HG02884 (cell line): Measurements from ENCODE around the gene MGA.

Experiments
- ATAC-seq: cut with Tn5 transposase; IDR thresholded peaks from one replicate; pipeline ENCODE4 v1.9.1; 2021; ENCODE audit warnings: mild to moderate bottlenecking, moderate library complexity; ENCODE audit not compliant: unreplicated experiment

MGA gene

GRCh38 chr15:41656188-41656587 is 4.0 kb upstream of the MGA start:
- ATAC-seq = no peak

GRCh38 chr15:41658689-41659088 is 1.5 kb upstream of the MGA start:
- ATAC-seq = no peak

GRCh38 chr15:41659190-41659589 is 1.0 kb upstream of the MGA start:
- no peak for ATAC-seq

GRCh38 chr15:41659855-41660234 is 360 bp upstream of the MGA start:
- ATAC-seq = no peak

- no peak for ATAC-seq
These were observed 893 bp downstream of the MGA start for GRCh38 chr15:41661078-41661517.

- no peak for ATAC-seq
These were observed 1.5 kb downstream of the MGA start for GRCh38 chr15:41661518-41662225.

GRCh38 chr15:41666353-41666920 is 6.2 kb downstream of the MGA start:
- ATAC-seq = no peak

- ATAC-seq = no peak
These were observed 9.5 kb downstream of the MGA start for GRCh38 chr15:41669701-41670100.

- no peak for ATAC-seq
These were observed 11.7 kb downstream of the MGA start for GRCh38 chr15:41671656-41672648.

- ATAC-seq = no peak
These were observed 15.1 kb downstream of the MGA start for GRCh38 chr15:41675337-41675736.

- no peak for ATAC-seq
These were observed 18.5 kb downstream of the MGA start for GRCh38 chr15:41678742-41679141.

- ATAC-seq = no peak
These were observed 23.8 kb downstream of the MGA start for GRCh38 chr15:41683955-41684354.

GRCh38 chr15:41688671-41689070 is 28.5 kb downstream of the MGA start:
- no peak for ATAC-seq

- ATAC-seq = no peak
These were observed 28.9 kb downstream of the MGA start for GRCh38 chr15:41689083-41689482.

GRCh38 chr15:41689834-41690233 is 29.6 kb downstream of the MGA start:
- no peak for ATAC-seq

- ATAC-seq = no peak
These were observed 30.4 kb downstream of the MGA start for GRCh38 chr15:41690636-41691035.

- ATAC-seq = no peak
These were observed 31.3 kb downstream of the MGA start for GRCh38 chr15:41691471-41691870.

GRCh38 chr15:41692049-41692448 is 31.8 kb downstream of the MGA start:
- no peak for ATAC-seq

GRCh38 chr15:41693757-41694156 is 33.6 kb downstream of the MGA start:
- no peak for ATAC-seq

GRCh38 chr15:41695750-41696436 is 35.7 kb downstream of the MGA start:
- ATAC-seq = no peak

GRCh38 chr15:41698779-41699178 is 38.6 kb downstream of the MGA start:
- ATAC-seq = no peak
